ENCODE data around the gene CST9L. TPM values are rescaled to one million over a fixed set of nuclear protein-coding genes. Genes with fewer than 3 reads are reported as not detected.
"Not testable (repeated sequence)": the region's sequence is repeated elsewhere in the genome, so short reads cannot be mapped to it uniquely, and the experiment has no call there.

Gene CST9L
- total RNA-seq, 1 experiment from 2014 or later, result not detected

- no peak overlapping the region for H3K4me2 ChIP-seq (ENCODE audit: low read length)
- H3K9me3 ChIP-seq (ENCODE audit: control insufficient read depth in 1 of 2, insufficient read depth in 1 of 2, low read depth in 1 of 2, low read length in 2 of 2), result no peaks in the 10 kb centered on the region
- intact Hi-C loops (cut with micrococcal nuclease), result no loop called here
- ATAC-seq (no peak), DNase-seq (ENCODE audit: low read depth, low spot score) (no peak)
- CTCF ChIA-PET, result no interaction called here
- RAD21 ChIA-PET (ENCODE audit: low non-redundant PET in 1 of 2, low total read pairs in 2 of 2, uncharacterized antibody in 2 of 2, unreplicated experiment in 2 of 2), result no interaction called here
- H3K36me3 ChIP-seq (ENCODE audit: control insufficient read depth in 1 of 2, insufficient read depth in 2 of 2, low read length in 2 of 2), result no peaks in the 10 kb centered on the region
- peaks cover 24% of the 10 kb centered on the region; the same call in 1 of the 2 replicates for H3K27me3 ChIP-seq (ENCODE audit: insufficient read depth, low read length)
- POLR2A ChIA-PET, result no interaction called here
- no TSS peak for BruUV-seq (replicated peaks)
- no peak overlapping the region for H3K4me3 ChIP-seq (replicated peaks in 1 of 2; ENCODE audit: low read depth in 1 of 2, low read length in 2 of 2)
- H2AFZ ChIP-seq (ENCODE audit: low read depth, low read length, poor library complexity, severe bottlenecking), result no peak overlapping the region
- no peaks in the 10 kb centered on the region for H3K4me1 ChIP-seq (ENCODE audit: control insufficient read depth in 1 of 2, insufficient read depth in 2 of 2, low read length in 2 of 2)
- no peak overlapping the region for H3K9ac ChIP-seq (ENCODE audit: low read length)
- no peaks in the 10 kb centered on the region for H4K20me1 ChIP-seq (ENCODE audit: insufficient read depth)
- no peaks in the 10 kb centered on the region for H3K9me2 ChIP-seq (ENCODE audit: insufficient read depth)
- no peaks in the 10 kb centered on the region for H3K79me2 ChIP-seq (ENCODE audit: insufficient read depth, low read length)
- H3K27ac ChIP-seq (ENCODE audit: low read depth, low read length), result no peak overlapping the region
- TF ChIP-seq ZBTB33 (IDR thresholded peaks at IDR 0.05; ENCODE audit: extremely low read depth, insufficient replicate concordance, low read length) (no peak), CEBPB (IDR thresholded peaks at IDR 0.05; ENCODE audit: low read depth) (no peak), FOSL1 (IDR thresholded peaks at IDR 0.05; ENCODE audit: low read depth) (no peak), TCF7L2 (IDR thresholded peaks at IDR 0.05; ENCODE audit: borderline replicate concordance, extremely low read depth, insufficient read depth, insufficient read length) (no peak), POLR2AphosphoS5 (IDR thresholded peaks at IDR 0.05; ENCODE audit: low read depth, low read length) (no peak), POLR2A (IDR thresholded peaks at IDR 0.05; ENCODE audit: borderline replicate concordance, extremely low read depth, insufficient read depth, insufficient read length) (no peak), ZNF274 (IDR thresholded peaks at IDR 0.05; ENCODE audit: low read depth, low read length) (no peak), SIN3A (IDR thresholded peaks at IDR 0.05; ENCODE audit: low read depth) (no peak), REST (IDR thresholded peaks at IDR 0.05; ENCODE audit: low read depth) (no peak)
Measured at GRCh38 chr20:23582293-23582692, 14.0 kb upstream of the CST9L start.

GRCh38 chr20:23581833-23582232, 13.5 kb upstream of the CST9L start:
- H3K4me1 ChIP-seq (ENCODE audit: control insufficient read depth in 1 of 2, insufficient read depth in 2 of 2, low read length in 2 of 2); DNase-seq (ENCODE audit: low read depth, low spot score); H2AFZ ChIP-seq (ENCODE audit: low read depth, low read length, poor library complexity, severe bottlenecking); ATAC-seq; H3K27ac ChIP-seq (ENCODE audit: low read depth, low read length); H3K79me2 ChIP-seq (ENCODE audit: insufficient read depth, low read length); H3K4me3 ChIP-seq (replicated peaks in 1 of 2; ENCODE audit: low read depth in 1 of 2, low read length in 2 of 2); H3K9me2 ChIP-seq (ENCODE audit: insufficient read depth); H3K9ac ChIP-seq (ENCODE audit: low read length); H4K20me1 ChIP-seq (ENCODE audit: insufficient read depth); POLR2A ChIA-PET; H3K36me3 ChIP-seq (ENCODE audit: control insufficient read depth in 1 of 2, insufficient read depth in 2 of 2, low read length in 2 of 2); H3K9me3 ChIP-seq (ENCODE audit: control insufficient read depth in 1 of 2, insufficient read depth in 1 of 2, low read depth in 1 of 2, low read length in 2 of 2); H3K4me2 ChIP-seq (ENCODE audit: low read length); intact Hi-C loops (cut with micrococcal nuclease); CTCF ChIA-PET; BruUV-seq (replicated peaks); RAD21 ChIA-PET (ENCODE audit: low non-redundant PET in 1 of 2, low total read pairs in 2 of 2, uncharacterized antibody in 2 of 2, unreplicated experiment in 2 of 2): not testable (repeated sequence)
- peaks cover 28% of the 10 kb centered on the region; the same call in 1 of the 2 replicates for H3K27me3 ChIP-seq (ENCODE audit: insufficient read depth, low read length)
